HL-60 (cell line): ENCODE results near the gene GATA6.

Experiments used
- SPI1 ChIP-seq: IDR thresholded peaks from 2 replicates; pipeline ENCODE4 v1.6.1; 2012; ENCODE audit warnings: low read depth, mild to moderate bottlenecking, borderline replicate concordance
- TF ChIP-seq, protein P1 (sequence below): IDR thresholded peaks from one replicate; pipeline ENCODE4 v1.5.1; 2011; ENCODE audit warnings: low read length, control low read depth, inconsistent platforms; ENCODE audit not compliant: insufficient read depth

DNA sequence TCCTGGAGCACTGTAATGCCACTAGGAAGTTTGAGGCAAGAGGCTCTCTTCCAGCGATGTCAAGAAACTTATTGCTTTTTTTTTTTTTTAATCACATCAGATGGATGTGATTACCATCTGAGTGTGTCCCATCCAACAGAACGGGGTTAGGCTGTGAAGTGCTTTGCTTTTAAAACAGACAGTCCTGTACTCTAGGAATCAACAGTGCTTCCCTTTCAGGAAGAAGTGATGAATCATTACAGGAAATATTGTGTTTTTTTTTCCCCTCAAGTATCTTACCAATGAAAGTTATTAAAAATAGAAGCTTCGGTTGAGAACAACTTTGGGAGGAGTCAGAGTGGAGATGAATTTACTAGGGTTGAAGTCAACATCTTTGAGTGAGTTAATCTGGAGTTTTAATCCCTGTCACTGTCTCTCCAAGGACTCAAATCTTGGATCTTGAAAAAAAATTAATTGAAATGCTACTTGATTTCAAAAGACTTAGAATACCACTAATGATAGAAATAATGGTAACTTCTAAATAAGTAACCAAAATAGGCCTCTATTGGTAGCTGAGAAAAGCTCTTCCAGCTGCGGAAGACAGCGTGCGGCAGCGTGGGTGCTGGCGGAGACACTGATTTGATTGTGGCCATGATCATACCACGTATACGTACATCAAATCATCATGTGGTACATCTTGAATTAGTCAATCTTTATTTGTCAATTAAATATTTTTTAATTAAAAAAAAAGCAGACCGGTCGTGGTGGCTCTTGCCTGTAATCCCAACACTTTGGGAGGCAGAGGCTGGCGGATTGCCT lies 45.5 kb downstream of the GATA6 start:
- TF ChIP-seq, protein P1, sequence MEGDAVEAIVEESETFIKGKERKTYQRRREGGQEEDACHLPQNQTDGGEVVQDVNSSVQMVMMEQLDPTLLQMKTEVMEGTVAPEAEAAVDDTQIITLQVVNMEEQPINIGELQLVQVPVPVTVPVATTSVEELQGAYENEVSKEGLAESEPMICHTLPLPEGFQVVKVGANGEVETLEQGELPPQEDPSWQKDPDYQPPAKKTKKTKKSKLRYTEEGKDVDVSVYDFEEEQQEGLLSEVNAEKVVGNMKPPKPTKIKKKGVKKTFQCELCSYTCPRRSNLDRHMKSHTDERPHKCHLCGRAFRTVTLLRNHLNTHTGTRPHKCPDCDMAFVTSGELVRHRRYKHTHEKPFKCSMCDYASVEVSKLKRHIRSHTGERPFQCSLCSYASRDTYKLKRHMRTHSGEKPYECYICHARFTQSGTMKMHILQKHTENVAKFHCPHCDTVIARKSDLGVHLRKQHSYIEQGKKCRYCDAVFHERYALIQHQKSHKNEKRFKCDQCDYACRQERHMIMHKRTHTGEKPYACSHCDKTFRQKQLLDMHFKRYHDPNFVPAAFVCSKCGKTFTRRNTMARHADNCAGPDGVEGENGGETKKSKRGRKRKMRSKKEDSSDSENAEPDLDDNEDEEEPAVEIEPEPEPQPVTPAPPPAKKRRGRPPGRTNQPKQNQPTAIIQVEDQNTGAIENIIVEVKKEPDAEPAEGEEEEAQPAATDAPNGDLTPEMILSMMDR, result no peak
- no peak for TF ChIP-seq SPI1
